HEK293T (cell line): ENCODE results near the gene RBM23.
A peak's percentile ranks its signal among the peaks of the same experiment; 100 is the strongest.

Experiments
- CTCF ChIA-PET: fragments of 350-600 bp; formaldehyde crosslinking; extraction: SDS; loops from one replicate; lab custom pipeline; 2021; ENCODE audit warnings: antibody characterized with exemption, inconsistent platforms; lab: Yijun Ruan, JAX
- POLR2A ChIA-PET: fragments of 350-600 bp; formaldehyde crosslinking; extraction: SDS; loops from one replicate; lab custom pipeline; 2020; ENCODE audit warnings: antibody characterized with exemption, inconsistent platforms; lab: Yijun Ruan, JAX
- DNase-seq: peaks from one replicate; pipeline ENCODE4 v3.0.0; 2012; ENCODE audit warnings: mixed read lengths; ENCODE audit errors: extremely low spot score
- ARNT ChIP-seq: fragments of 450-650 bp; IDR thresholded peaks from 2 replicates; pipeline ENCODE4 v1.6.1; 2017; ENCODE audit warnings: mild to moderate bottlenecking
- BHLHE40 ChIP-seq: fragments of 450-650 bp; IDR thresholded peaks from 2 replicates; pipeline ENCODE4 v1.6.1; 2016; ENCODE audit warnings: mild to moderate bottlenecking, moderate library complexity, borderline replicate concordance
- CTBP1 ChIP-seq: fragments of 450-650 bp; IDR thresholded peaks from 2 replicates; pipeline ENCODE4 v1.6.1; 2016; ENCODE audit warnings: borderline replicate concordance
- ELF4 ChIP-seq: fragments of 450-650 bp; IDR thresholded peaks from 2 replicates; pipeline ENCODE4 v1.6.1; 2017; ENCODE audit warnings: antibody characterized with exemption
- FOXA1 ChIP-seq: fragments of 450-650 bp; IDR thresholded peaks from 2 replicates; pipeline ENCODE4 v1.6.1; 2016; ENCODE audit warnings: mild to moderate bottlenecking
- FOXK2 ChIP-seq: fragments of 450-650 bp; IDR thresholded peaks from 2 replicates; pipeline ENCODE4 v1.6.1; 2016; ENCODE audit warnings: mild to moderate bottlenecking
- FOXM1 ChIP-seq: fragments of 450-650 bp; IDR thresholded peaks from 2 replicates; pipeline ENCODE4 v1.6.1; 2017; ENCODE audit warnings: mild to moderate bottlenecking, borderline replicate concordance
- HDGF ChIP-seq: fragments of 450-650 bp; IDR thresholded peaks from 2 replicates; pipeline ENCODE4 v1.6.1; 2017; ENCODE audit warnings: antibody characterized with exemption, borderline replicate concordance
- L3MBTL2 ChIP-seq: fragments of 450-650 bp; conservative IDR thresholded peaks from 2 replicates; pipeline ENCODE4 v1.6.1; 2016; ENCODE audit warnings: mild to moderate bottlenecking
- LEF1 ChIP-seq: fragments of 450-650 bp; IDR thresholded peaks from 2 replicates; pipeline ENCODE4 v1.6.1; 2017; ENCODE audit warnings: mild to moderate bottlenecking, borderline replicate concordance
- NFRKB ChIP-seq: fragments of 450-650 bp; IDR thresholded peaks from 2 replicates; pipeline ENCODE4 v1.6.1; 2016; ENCODE audit warnings: mild to moderate bottlenecking, moderate library complexity
- PKNOX1 ChIP-seq: fragments of 450-650 bp; IDR thresholded peaks from 2 replicates; pipeline ENCODE4 v1.6.1; 2016
- SP1 ChIP-seq: fragments of 450-650 bp; IDR thresholded peaks from 2 replicates; pipeline ENCODE4 v1.6.1; 2017
- SUZ12 ChIP-seq: fragments of 450-650 bp; IDR thresholded peaks from 2 replicates; pipeline ENCODE4 v1.6.1; 2016; ENCODE audit warnings: mild to moderate bottlenecking
- TARDBP ChIP-seq: fragments of 450-650 bp; IDR thresholded peaks from 2 replicates; pipeline ENCODE4 v1.6.1; 2016
- ZNF384 ChIP-seq: fragments of 450-650 bp; IDR thresholded peaks from 2 replicates; pipeline ENCODE4 v1.6.1; 2016

The RBM23 gene

DNA sequence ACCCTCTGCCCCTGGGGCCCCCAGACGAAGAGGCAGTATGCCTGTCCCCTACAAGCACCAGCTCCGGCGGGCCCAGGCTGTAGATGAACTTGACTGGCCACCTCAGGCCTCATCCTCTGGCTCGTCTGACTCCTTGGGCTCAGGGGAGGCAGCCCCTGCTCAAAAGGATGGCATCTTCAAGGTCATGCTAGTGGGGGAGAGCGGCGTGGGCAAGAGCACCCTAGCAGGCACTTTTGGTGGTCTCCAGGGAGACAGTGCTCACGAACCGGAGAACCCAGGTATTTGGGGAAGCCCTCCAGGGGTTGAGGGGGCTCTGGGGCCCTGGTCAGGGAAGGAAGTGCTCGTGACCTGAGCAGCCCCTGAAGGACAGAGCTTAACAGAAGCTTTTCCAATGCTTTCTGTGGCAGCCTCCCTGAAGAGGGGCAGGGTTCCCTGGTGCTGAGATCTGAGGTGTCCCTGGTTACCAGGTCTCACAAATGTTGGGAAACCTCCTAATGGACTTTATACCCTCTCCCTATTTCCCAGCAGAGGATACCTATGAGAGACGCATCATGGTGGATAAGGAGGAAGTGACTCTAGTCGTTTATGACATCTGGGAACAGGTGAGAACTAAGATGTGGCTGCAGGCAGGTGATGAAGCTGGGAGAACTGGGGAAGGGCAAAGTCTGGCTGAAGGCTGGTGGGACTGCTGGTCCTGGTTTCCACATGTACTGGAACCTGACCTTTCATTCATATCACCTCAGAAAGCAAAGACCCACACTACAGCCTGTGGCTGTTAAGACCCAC, 34.0 kb downstream of the RBM23 start:
- POLR2A ChIA-PET: interaction anchor here (0.8 to 3.7 kb wide), 7 partner anchors 9 to 210 kb away, joined by 3 to 37 read pairs (median 4); partner anchors contain the start of genes ACIN1, C14orf119, LRP10 and OXA1L

DNA sequence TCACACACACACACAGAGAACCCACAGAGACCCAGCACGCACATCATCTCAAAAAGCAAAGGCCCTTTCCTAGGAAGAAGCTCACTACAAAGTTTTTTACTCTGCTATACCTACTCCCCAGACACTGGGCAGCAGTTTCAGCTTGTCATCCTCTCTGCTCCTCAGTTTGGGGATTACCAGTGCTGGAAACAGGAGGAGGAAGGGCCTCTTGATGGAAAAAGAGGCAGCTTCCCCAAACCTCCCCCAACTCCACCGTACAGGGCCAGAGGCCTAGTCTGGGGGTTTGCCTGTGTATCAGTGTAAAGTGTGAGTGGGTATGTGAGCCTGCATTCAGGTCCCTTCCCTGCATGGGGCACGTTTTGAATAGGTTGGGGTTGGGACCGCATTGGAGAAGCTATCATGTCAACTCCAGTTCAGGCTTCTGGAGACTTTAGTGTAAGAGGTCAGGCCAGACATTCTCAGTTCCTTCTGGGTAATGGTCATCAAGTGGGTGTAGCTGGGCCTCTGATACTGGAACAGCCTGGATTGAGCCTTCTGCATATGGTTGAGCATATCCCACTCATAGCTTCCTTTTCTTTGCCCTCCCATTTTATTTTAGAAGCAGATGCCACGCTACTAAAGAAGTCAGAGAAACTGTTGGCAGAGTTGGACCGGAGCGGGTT, 34.7 kb downstream of the RBM23 start:
- ChIA-PET POLR2A (interaction anchor here (0.8 to 3.7 kb wide), 4 partner anchors 9 to 211 kb away, joined by 3 to 37 read pairs (median 4); partner anchors contain the start of genes ACIN1, C14orf119 and LRP10), CTCF (interaction anchor here (0.7 to 3.3 kb wide), 3 partner anchors 12 to 235 kb away, joined by 3 to 30 read pairs (median 4); partner anchors contain the start of genes CEBPE and LRP10)
- DNase-seq: no peak
- TF ChIP-seq SUZ12 (no peak), FOXM1 (no peak), PKNOX1 (no peak), FOXK2 (no peak), FOXA1 (no peak), HDGF (no peak), NFRKB (no peak), SP1 (no peak), L3MBTL2 (no peak), BHLHE40 (no peak), ZNF384 (no peak), LEF1 (no peak), ARNT (no peak), CTBP1 (no peak), ELF4 (no peak), TARDBP (no peak)

More for the DNA sequence above, 34.0 kb downstream of the RBM23 start:
- TF ChIP-seq SP1 (no peak), ARNT (no peak), PKNOX1 (no peak), L3MBTL2 (no peak), TARDBP (no peak), LEF1 (no peak), ZNF384 (no peak), HDGF (no peak)
- CTCF ChIA-PET: interaction anchor here (1.0 to 3.3 kb wide), 3 partner anchors 12 to 16 kb away, joined by 4 to 30 read pairs (median 11); partner anchors contain the start of gene LRP10
- no peak for DNase-seq

DNA sequence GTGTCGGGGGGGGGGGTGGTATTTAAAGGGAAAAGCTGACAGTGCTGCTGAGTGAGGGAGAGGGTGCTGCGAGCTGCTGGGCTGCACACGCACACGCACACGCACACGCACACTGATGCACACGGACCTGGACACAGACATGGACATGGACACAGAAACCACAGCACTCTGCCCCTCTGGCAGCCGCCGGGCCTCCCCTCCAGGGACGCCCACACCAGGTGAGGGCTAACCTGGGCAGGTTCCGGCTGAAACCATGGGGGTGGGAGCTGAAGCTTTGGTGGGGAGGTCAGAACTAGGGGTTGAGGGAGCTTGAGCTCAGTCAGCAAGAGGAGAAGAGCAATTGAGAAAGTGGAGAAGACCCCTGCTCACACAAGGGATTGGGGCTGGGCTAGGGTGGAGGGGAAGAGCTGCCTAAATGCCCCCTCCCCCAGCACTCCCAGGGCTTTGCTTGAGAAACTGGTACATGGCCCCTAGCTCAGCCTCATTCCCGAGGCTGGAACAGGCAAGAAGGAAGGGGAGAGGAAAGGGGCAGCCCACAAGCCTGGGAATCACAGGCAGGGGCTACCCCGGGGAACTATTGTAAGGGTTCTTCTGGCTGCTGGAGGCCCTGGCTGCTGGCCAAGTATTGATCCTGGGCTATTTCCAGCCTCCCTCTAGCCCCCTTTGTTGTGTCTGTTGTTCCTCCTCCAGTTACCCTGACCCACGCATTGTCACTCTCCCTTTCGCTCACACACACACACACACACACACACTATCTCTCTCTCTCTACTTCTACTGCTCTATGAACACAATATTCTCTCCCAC, 35.6 kb downstream of the RBM23 start, which contains the start of gene REM2:
Gene REM2 (plus strand): TSS at position 50 of the 804 bp plus-strand sequence. CDS start 66 bp downstream, at position 116.
- POLR2A ChIA-PET: interaction anchor here (0.8 to 3.7 kb wide), 4 partner anchors 10 to 212 kb away, joined by 3 to 37 read pairs (median 6); partner anchors contain the start of genes ACIN1, C14orf119 and LRP10

DNA sequence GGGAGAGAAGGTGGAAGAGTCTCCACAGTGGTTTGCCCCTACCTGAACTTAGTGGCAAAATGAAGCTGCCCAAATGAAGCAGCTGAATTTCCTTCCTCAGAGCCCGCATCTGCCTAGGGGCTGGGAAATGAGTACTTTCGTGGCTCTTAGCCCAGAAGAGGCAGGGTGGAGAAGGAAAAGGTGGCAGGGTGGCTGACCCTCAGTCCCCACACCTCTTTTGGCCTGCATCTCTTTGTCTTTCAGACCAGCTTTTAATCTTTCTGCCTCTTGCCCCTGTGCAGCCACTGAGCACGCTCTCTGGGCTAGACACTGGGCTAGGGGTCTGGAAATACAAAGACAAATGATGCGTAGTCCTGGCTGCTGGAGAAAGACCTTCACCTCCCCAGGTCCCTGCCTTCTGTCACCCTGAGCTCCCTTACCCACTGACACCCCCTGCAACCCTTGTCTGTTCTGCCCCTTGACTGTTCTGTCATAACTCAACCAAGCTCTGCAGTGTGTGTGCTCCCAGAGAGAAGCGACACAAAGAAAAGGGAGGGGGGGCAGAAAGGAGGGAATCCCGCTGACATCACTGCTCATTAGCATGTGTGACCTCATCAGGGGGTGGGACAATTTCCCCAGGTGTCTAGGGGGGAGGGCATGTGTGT, 36.3 kb downstream of the RBM23 start:
- ChIA-PET POLR2A (interaction anchor here (0.8 to 2.1 kb wide), 3 partner anchors 9 to 212 kb away, joined by 3 to 9 read pairs (median 4); partner anchors contain the start of genes ACIN1 and C14orf119), CTCF (interaction anchor here (0.6 to 3.3 kb wide), 5 partner anchors 10 to 326 kb away, joined by 3 to 30 read pairs (median 4); partner anchors contain the start of gene LRP10)
- peak; percentile 38 for DNase-seq
- TF ChIP-seq SP1 (no peak), SUZ12 (no peak), FOXM1 (no peak), TARDBP (no peak), FOXK2 (no peak), FOXA1 (no peak), L3MBTL2 (no peak)

More for the DNA sequence above, 35.6 kb downstream of the RBM23 start, which contains the start of gene REM2:
- no peak for DNase-seq
- CTCF ChIA-PET: interaction anchor here (0.7 to 3.3 kb wide), 5 partner anchors 11 to 327 kb away, joined by 3 to 30 read pairs (median 4); partner anchors contain the start of genes CEBPE and LRP10
- TF ChIP-seq L3MBTL2: no peak
- no peak for TF ChIP-seq ARNT
- no peak for TF ChIP-seq FOXA1
- TF ChIP-seq CTBP1: no peak
- no peak for TF ChIP-seq ZNF384
- TF ChIP-seq PKNOX1: no peak
- TF ChIP-seq LEF1: no peak
- no peak for TF ChIP-seq BHLHE40
- TF ChIP-seq HDGF: no peak
- TF ChIP-seq FOXM1: no peak
